Body of pancreas (tissue), 2 donors: ENCODE results near the gene FAM20B. TPM values are rescaled to one million over a fixed set of nuclear protein-coding genes. Genes with fewer than 3 reads are reported as not detected.

ENCODE experiments used
- total RNA-seq, 2 donors: library from RNA; depleted of rRNA; stranded (reverse); fragments of >200 nt; gene quantifications; one replicate each; pipeline ENCODE4 v1.1.0, GENCODE V29; 2016

FAM20B gene
- total RNA-seq, 2 donors from 2014 or later: 11.4 to 11.9 TPM

Other genes starting within 250 kb of the FAM20B start
- 10 to 100 TPM in 1 of 2 donors, 1 to 10 TPM in 1; 9.3 to 19.8 TPM for gene ANGPTL1, start 154.8 kb upstream of the FAM20B start, total RNA-seq
- 10 to 100 TPM; 23.1 to 27.7 TPM for gene TOR3A, start 56.2 kb downstream of the FAM20B start, total RNA-seq
- 10 to 100 TPM; 10.1 to 12.5 TPM for gene ABL2, start 203.8 kb downstream of the FAM20B start, total RNA-seq